Measurements from ENCODE around the gene PLXND1.

GRCh38 chr3:129577366-129577765, 29.1 kb downstream of the PLXND1 start:
- no peak for TF ChIP-seq CTCF (IDR thresholded peaks at IDR 0.05; ENCODE audit: poor library complexity, severe bottlenecking)
- TF ChIP-seq EZH2 (IDR thresholded peaks at IDR 0.05; ENCODE audit: borderline replicate concordance, insufficient read depth, low read length, poor library complexity, severe bottlenecking), result no peak
- no peak for TF ChIP-seq POLR2AphosphoS5 (IDR thresholded peaks at IDR 0.05)
- no peak for TF ChIP-seq TAF1 (IDR thresholded peaks at IDR 0.05; ENCODE audit: low read depth)
- TF ChIP-seq EP300 (conservative IDR thresholded peaks at IDR 0.05; ENCODE audit: poor library complexity, severe bottlenecking), result no peak
- no peak for TF ChIP-seq REST (IDR thresholded peaks at IDR 0.05; ENCODE audit: borderline replicate concordance)
